Hematopoietic multipotent progenitor cell (in vitro differentiated cells): ENCODE measurements around the gene BCAS3. TPM values are rescaled to one million over a fixed set of nuclear protein-coding genes. Genes with fewer than 3 reads are reported as not detected.

Source experiments
- DNase-seq, 3 donors: peaks; one replicate each; pipeline ENCODE4 v3.0.0-alpha.2; 2011 to 2015; ENCODE audit warnings: low read depth in 2 of 3, low spot score in 2 of 3
- total RNA-seq: library from RNA; depleted of rRNA; stranded (reverse); fragments of >200 nt; gene quantifications from one replicate; pipeline ENCODE4 v1.2.3, GENCODE V29; 2012

The BCAS3 gene
- total RNA-seq, 1 donor: 50.6 TPM

DNA sequence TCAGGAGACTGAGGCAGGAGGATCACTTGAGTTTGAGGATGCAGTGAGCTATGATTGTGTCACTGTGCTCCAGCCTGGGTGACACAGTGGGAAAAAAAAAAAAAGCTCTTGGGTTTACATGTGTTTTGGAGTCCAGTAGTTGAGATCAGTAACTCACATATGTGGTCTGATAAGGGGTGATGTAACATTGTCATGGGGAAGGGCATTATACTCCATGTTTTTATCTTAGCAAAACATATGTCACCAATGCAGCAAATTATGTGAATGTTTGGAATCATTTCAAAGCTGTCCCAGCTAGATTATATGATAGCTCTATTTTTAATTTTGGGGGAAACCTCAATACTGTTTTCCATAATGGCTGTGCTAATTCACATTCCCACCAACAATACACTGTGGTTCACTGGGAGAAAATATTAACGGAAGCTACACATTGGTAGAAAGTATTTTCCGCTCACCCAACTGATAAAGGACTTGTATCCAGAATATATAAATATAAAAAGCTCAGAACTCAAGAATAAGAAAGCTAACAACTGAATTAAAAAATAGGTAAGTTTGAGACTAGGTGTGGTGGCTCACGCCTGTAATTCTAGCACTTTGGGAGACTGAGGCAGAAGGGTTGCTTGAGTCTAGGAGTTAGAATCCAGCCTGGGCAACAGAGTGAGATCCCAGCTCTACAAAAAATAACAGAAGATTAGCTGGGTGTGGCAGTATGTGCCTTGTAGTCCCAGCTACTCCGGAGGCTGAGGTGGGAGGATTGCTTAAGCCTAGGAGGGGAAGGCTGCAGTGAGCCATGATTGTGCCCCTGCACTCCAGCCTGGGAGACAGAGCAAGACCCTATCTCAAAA is 497.9 kb downstream of the BCAS3 start:
- DNase-seq: peak in 2 of 3 donors; percentile 52 to 70

DNA sequence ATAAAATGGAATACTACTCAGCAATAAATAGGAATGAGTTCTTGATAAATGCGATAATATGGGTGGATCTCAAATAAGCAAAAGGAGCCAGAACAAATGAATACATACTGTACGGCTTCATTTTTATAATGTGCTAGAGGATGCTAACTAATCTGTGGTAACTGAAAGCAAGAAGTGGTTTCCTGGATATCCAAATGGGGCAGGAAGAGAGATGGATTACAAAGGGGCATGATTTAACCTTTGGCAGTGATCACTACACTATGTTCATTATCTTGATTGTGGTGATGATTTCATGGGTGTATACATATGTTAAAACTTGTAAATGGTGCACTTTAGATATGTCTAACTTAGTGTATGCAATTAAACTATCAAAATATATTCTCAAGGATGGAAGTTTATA is 499.7 kb downstream of the BCAS3 start:
- DNase-seq: no peak

DNA sequence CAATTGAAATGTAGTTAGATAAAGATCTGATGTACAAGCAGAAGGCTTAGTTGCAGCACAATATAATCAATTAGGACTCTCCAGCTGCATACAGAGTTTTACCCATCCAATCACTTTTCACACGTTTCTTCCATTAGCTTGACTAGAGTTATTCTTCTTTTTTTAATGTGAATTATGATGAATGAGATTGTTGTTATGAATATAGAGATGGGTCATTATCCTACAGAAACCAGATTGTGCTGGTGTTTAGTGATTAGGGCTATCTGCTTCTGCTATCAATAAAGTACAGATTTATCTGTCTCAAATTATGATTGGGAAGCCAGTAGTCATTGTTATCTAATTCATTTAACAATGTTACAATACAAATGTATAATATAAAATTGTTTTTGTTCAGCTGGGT is 500.6 kb downstream of the BCAS3 start:
- no peak for DNase-seq

DNA sequence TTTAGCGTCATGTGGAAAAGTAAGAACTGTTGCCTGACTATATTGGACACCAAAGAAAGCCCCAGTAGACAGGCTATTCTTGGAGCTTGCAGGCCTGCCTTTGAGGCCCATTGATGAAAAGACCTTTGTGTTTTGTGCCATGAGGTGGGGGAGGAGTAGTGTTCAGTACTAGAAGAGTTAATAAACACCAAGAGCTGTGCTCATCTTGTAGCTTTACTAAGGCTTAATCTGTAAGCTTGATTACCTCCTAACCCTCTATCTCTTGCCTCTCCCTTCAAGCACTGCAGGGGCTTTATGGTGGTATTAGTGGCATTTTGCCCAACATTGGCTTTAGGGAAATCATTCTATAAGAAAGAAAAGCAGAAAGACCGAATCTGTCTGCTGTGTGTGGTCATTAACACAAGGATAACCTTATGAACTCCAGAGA is 501.7 kb downstream of the BCAS3 start:
- DNase-seq: no peak

DNA sequence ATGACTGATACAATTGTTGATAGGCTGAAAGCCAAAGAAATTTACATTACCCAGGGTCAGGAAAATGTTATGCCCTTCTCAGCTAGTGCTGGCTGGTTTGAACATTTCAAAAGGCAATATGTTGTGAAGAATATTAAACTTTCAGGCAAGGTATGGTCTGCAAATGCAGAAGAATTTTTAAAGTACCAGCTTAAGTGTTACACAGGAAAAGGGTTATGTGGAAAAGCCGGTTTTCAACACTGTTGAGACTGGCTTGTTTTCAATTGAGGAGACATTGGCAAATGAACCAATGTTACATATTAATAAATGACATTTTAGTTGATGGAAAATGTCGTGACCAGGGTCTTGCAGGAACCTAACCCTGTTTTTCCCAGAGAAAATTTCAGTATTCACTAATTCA is 506.1 kb downstream of the BCAS3 start:
- no peak for DNase-seq

DNA sequence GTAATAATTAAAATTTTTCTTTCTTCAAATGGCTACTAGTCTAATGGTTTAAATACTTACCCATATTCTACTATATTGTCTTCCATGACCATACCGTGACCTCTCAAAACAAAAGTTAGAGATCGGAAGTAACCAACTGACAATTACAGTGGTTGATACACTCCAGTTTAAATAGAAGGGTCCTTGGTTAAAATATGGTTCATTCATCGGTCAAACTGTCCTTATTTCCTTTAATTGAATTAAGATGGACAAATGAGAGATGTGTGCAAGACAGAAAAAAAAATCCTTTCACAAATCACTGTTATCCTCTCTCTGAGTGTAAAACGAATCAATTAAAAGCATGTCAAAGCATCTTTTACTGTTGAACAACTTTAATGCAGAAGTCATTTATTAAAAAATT is 507.7 kb downstream of the BCAS3 start:
- no peak for DNase-seq

DNA sequence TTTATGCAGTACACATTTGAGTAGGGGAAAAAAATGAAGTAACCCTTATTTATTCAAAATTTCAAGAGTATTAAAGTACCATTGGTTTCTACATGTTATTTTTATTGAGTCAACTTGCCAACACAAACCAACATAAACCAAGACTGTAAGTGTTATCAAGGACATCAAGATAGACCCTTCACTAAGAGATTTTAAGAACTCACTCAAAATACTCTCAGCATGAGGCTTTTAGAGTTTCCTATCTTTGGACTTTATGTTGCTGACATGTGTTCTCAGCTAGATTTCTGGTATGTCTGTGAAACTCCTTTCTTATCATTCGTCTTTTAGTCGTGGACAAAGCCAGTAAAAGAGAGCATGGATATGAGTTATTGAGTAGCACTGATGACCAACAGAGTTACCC is 509.4 kb downstream of the BCAS3 start:
- no peak for DNase-seq

DNA sequence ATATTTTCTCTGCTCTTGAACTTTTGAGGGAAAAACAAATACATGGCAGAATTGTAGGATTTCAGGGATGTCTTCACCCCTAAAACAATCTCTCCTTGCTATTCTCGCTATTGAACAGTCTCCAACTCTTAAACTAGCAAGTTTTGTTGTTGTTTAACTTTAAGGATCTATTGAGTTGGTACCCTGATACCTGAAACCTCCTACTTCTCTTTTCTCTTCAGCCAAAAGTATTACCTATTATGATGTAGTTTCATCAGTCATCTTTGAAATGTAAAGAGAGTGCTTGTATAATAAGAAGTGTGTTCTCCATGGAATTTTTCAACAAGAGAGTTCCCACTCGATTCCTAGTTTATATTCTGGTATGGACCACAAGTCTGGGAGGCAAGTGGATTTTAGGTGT is 510.4 kb downstream of the BCAS3 start:
- DNase-seq: no peak

DNA sequence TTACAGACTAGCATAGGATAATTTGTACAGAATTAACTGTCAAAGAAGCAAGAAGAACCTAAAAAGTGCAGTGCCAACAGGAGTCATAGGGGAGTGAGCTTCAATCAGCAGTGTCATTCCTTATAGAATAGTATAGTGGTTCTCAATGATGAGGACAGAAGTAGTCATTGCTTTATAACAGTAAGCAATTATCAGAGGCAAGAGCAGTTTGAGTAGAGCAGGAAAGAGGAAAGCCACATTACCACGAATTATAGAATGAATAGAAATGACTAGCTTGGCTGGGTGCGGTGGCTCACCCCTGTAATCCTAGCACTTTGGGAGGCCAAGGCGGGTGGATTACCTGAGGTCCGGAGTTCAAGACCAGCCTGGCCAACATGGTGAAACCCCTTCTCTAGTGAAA is 512.3 kb downstream of the BCAS3 start:
- DNase-seq: no peak

DNA sequence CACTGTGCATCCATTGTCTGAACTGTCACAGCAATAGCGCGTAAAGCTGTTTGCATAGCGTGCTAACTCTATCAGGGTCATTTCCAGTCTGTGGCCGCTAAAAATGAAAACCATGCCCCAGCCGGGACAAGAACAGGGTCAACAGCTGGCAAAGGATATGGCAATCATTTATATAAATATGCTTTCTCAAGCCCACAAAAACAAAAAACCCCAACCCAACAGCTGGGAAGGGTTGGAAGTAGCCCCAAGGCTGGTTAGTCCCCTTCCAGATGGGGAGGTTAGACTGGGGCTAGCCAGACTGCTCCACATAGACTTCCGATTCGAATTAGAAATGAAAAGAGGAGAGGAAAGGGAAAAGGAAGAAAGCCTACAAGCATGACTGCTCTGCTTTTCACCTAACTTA is 518.7 kb downstream of the BCAS3 start:
- DNase-seq: no peak

DNA sequence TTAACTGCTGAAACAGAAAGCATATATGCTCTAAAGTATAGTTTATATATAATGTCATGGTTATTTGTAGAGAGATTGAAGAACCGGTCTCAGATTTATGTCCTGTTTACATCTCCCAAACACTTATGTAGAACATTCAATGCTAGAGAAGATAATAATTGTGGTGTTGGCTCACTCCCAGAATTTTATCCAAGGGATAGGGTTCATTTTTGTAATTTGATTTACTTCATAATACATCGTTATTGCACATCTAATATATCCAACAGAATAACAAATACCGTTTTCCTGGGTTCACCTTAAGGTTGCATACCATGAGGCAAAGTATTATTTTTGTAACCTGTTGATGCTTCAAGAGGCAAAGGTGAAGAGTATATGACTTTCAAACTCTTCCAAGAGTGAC is 519.1 kb downstream of the BCAS3 start:
- DNase-seq: no peak

DNA sequence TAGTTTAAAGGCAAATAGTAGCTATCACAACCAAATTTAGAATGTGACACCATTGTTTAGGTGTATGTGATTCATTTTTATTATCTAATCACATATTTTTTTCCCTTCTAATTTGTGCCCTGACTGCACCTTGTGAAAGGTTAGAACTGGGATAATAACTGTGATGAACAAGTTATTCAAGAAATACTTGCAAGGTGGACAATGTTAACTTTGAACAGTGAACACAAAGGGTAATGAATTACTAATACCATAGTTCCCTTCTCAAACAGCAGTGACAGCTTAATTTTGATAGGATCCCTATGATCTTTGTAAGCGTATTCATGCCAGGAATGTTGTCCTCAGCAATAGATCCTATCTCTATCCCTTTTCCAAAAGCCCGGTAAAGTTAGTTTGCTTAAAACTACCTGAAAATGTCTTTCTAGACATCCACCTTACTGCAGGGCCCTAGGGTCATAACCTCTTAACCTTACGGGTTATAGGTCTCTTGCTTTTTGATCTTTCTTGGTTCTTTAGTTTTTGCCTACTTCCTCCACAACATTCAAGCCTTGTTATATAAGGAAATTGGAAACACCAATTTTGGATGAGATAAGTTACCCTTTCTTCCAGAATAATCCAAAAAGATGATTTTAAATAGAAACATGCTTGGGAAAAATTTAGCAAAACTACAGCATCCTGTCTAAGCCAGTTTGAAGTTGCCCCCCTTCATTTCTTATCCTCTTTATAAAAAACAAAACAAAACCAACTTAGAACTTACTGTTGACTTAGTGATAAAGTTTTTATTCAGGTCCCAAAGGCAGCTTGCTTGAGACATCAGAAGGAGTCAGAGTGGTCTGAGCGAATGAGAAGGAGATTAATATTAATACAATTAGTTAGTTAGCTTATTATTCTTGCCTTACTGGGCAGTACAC is 522.0 kb downstream of the BCAS3 start:
- DNase-seq: no peak

DNA sequence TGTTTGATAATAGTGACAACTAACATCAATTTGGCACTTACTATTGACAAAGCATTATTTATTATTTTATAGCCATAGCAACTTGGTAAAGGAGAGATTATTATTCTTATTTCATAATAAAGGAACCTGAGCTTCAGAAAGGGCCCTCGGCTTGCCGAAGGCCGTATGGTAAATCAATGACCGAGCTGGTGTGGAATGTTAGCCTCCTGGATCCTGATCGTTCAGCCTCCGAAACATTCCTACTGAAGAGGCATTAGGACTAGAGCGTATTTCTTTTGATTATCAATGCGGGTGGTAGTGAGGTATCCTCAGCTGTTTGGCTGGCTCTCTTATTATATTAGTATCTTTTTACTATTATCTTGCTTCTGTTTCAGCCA is 522.7 kb downstream of the BCAS3 start:
- DNase-seq: no peak

DNA sequence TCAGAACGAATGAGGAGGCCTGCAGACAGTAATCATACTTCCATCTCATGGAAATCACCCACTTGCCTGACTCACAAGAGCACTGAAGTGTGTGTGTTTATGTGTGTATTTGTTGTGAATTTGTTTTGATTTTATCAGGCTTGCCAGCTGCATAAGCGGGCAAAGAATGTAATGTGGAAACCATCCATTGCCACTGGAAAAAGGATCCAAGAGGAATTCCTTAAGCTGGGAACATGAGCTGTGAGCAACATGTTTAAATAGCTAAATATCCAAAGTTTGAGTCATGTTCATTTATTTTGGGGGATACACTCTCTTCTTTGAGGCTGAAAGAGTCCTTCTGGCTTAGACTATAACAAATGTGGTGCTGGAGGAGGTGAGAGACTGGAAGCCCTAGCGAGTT is 523.6 kb downstream of the BCAS3 start:
- DNase-seq: no peak

DNA sequence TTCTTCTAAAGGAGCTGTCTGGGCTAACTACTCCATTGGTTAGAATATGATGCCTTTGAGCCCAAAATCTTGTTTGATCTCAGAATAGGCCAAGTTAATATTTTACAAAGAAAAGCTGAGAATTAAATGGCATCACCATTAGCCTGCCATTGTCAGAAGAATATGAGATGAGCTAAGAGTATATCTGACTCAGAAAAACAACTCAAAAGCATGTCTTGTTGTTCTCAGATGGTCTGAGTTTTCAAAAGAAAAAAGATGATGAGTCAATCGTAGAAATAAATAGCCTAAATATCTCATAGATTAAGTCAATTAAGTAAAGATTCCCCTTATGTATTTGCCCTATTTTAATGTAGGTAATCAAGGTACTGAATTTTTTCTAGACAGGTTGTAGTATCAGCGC is 524.9 kb downstream of the BCAS3 start:
- DNase-seq: no peak

DNA sequence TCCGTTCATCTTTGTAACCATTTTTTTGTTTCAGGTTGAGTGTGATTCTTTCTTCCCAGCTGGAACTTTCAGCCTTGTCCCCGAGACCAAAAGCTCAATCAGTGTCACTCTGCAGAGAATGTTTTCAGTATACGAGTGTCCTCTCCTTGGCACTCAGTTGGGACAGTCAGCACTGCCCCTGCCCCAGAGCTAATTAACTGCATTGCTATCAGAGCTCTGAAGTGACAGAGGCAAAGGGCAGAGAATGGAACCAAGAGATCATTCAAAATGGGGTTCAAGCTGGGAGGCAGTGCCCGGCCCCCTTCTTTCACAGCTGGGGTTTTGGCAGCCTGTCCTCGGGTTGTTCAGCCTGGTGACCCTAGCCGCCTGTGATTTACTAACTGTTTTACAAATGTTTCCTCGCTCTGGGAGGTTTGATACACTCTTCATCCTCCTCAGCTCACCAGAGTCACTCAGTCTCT is 526.0 kb downstream of the BCAS3 start:
- DNase-seq: no peak

DNA sequence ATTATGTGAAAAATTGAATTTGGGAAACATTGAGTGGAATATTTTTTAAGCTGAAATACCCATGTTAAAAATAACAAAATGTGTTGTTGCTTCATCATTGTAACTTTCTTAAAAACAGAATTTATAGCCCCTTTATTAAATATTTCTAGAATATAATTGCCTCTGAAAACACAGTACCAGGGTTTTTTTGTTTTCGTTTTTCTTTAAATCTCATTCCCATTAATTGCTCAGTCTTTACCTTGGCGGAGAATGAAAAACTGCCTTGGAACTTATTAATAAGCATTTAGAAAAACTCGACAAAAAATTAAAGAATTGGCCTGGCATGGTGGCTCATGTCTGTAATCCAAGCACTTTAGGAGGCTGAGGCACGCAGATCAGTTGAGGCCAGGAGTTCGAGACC is 526.8 kb downstream of the BCAS3 start:
- DNase-seq: no peak

DNA sequence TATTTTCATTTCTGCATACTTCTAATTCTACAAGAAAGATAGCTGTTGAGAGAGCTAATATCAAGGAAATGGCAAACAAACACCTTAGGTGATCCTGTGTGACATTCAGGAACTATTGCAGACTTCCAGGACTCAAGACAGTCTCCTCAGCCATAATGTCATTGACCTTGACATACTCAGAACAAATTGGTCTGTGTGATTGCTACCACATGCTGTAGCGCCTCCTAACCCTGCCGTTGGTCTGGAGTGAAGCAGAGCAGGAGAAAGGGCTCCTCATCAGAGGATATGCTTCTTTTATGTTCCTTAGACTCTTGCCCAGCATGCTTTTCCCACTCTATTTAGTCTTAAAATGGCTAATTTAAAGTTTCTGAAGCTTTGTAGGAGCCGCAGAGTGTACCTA is 527.8 kb downstream of the BCAS3 start:
- no peak for DNase-seq

DNA sequence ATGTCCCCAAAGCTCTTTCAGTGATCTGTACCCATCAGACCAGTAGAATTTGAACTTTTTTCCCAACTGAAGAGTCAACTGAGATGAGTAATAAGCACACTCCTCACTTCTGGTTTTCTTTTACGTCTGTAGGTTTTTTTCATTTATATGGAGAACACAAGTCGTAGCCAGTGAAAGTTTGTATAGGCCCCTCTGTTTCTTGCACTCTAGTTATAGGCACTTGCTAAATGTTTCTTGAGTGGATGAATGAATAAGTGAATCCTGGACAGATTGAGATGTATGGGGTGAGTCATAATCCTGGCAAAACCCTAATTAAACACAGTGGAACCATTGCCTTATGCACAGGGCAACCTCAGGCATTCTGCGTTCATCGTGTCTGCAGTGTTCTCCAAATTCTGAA is 528.3 kb downstream of the BCAS3 start:
- no peak for DNase-seq

DNA sequence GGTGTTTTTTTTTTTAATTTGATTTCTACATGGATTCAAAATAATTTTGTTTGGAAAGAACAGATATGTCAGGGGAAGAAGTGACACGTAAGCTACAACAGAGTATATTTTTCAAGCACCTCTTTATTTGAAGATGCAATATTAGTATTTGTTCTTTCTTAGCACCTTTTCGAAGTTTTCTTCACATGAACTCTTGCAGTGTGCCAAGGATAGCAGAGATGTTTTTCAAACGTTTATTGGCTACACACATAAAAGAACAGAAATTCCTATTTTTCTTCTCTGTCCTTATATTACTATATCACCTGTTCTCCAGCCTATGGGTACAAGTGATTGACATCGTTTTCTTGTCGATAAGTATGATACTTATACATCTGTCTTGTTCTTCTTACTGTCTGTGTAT is 529.3 kb downstream of the BCAS3 start:
- no peak for DNase-seq

DNA sequence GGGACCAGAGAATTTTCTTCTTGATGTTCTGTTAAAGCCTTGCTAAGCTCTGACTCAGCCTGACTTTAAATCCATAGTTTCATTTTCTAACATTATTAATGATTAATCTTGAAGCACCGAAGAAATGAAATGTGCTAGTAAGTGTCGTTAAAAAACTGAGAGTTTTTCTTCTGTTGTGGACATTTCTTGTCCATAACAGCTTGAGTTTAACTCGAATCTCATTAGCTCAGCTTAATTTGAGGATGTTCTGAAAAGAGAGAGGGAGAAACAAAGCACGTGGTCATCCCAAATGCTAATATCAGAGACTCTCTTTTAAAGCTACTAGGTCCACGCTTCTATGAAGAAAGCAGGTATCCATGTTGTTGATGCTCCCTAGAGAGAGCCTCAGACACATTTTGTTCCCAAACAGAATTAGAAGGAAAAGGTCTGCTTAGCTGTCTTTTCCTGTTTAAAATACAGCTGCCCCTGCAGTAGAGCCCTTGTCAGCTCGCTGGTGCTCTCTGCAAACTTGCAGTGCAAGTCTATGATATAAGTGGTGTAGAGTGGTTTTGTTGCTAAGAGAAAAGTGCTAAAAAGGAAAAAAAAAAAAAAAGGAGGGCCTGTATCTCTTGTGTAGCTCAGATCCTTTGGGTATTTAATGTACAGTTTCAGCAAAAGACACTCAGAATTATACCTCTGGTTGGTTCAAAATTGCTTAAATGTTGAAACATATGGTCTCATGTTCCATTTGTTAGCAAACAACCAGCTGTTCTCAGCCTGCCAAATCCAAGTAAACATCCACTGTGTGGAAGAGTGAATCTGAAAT is 530.9 kb downstream of the BCAS3 start:
- no peak for DNase-seq
